Measurements from ENCODE around the gene AQP7. TPM values are rescaled to one million over a fixed set of nuclear protein-coding genes. Genes with fewer than 3 reads are reported as not detected.

AQP7 gene
- total and polyA plus RNA-seq, 9 of the 15 experiments (the other 6 are each of a cell fraction or from before 2014, with no cell fraction given), result 0.04 to 0.53 (median 0.07) TPM; not detected in 4

GRCh38 chr9:33446240-33446945 lies 44.0 kb upstream of the AQP7 start (continued):
- TF ChIP-seq NONO (IDR thresholded peaks at IDR 0.05; ENCODE audit: low read depth in 2 of 2, low read length in 1 of 2) (no peak), ZBTB34 (CRISPR knock-in tag; IDR thresholded peaks at IDR 0.05) (no peak), BCLAF1 (IDR thresholded peaks at IDR 0.05; ENCODE audit: borderline replicate concordance in 1 of 2, control insufficient read depth in 1 of 2, low read depth in 2 of 2, low read length in 1 of 2) (no peak), TAF9B (IDR thresholded peaks at IDR 0.05; ENCODE audit: partially characterized antibody) (no peak), E2F8 (IDR thresholded peaks at IDR 0.05; ENCODE audit: low read depth, partially characterized antibody) (no peak), ZBTB11 (CRISPR knock-in tag; IDR thresholded peaks at IDR 0.05) (no peak; a peak in 1 of 6 replicates), HDAC8 (tag; IDR thresholded peaks at IDR 0.05) (no peak), NFIX (CRISPR knock-in tag; IDR thresholded peaks at IDR 0.05; ENCODE audit: low read depth) (no peak), ZNF444 (CRISPR knock-in tag; IDR thresholded peaks at IDR 0.05) (no peak), SLC30A9 (CRISPR knock-in tag; IDR thresholded peaks at IDR 0.05) (no peak), RBM25 (IDR thresholded peaks at IDR 0.05; ENCODE audit: low read depth, low read length, severe bottlenecking) (no peak), USF2 (CRISPR knock-in tag; IDR thresholded peaks at IDR 0.05) (no peak), GATAD2A (IDR thresholded peaks at IDR 0.05) (no peak), ZBTB1 (CRISPR knock-in tag; IDR thresholded peaks at IDR 0.05; ENCODE audit: borderline replicate concordance, low read depth) (no peak)
